H1 (cell line): ENCODE data around the gene ELMO1. TPM values are rescaled to one million over a fixed set of nuclear protein-coding genes. Genes with fewer than 3 reads are reported as not detected.

ENCODE experiments used
- BCL11A ChIP-seq, 2 experiments: IDR thresholded peaks; one replicate each; pipeline ENCODE4 v1.6.1; 2011; ENCODE audit warnings: low read depth in 2 of 2, low read length in 2 of 2, mild to moderate bottlenecking in 2 of 2
- EGR1 ChIP-seq: IDR thresholded peaks from 2 replicates; pipeline ENCODE4 v1.6.1; 2011; ENCODE audit warnings: low read depth, low read length, borderline replicate concordance
- EP300 ChIP-seq, 2 experiments: IDR thresholded peaks; 1 replicate in 1 of 2; 2 replicates in 1 of 2; pipeline ENCODE4 v1.6.1; 2011 to 2012; ENCODE audit warnings: low read depth in 2 of 2, low read length in 2 of 2, mild to moderate bottlenecking in 2 of 2, borderline replicate concordance in 1 of 2, inconsistent platforms in 1 of 2, moderate library complexity in 1 of 2
- KDM4A ChIP-seq: IDR thresholded peaks from one replicate; pipeline ENCODE4 v1.7.1; 2012; ENCODE audit warnings: low read depth, mild to moderate bottlenecking, moderate library complexity, low read length, inconsistent platforms; ENCODE audit not compliant: severe bottlenecking
- PHF8 ChIP-seq: fragments of 200-600 bp; sonication (generic); conservative IDR thresholded peaks from 2 replicates; pipeline ENCODE4 v1.7.1; 2012; ENCODE audit warnings: low read depth, mild to moderate bottlenecking, inconsistent platforms, low read length, moderate library complexity
- SIRT6 ChIP-seq: IDR thresholded peaks from one replicate; pipeline ENCODE4 v1.7.1; 2012; ENCODE audit warnings: low read length, inconsistent platforms
- polyA plus RNA-seq, 7 experiments: library from polyadenylated mRNA; depleted of rRNA in 3 of 7; stranded (reverse) in 5 of 7; unstranded in 2 of 7; fragments of >200 nt in 5 of 7; fragments of 200-250 nt in 2 of 7; gene quantifications; 1 replicate in 5 of 7; 2 replicates in 1 of 7; 4 replicates in 1 of 7; pipeline versions ENCODE4 v1.2.1 to v1.2.3, GENCODE V29; 2011 to 2013; ENCODE audit warnings: missing spikeins in 2 of 7, mixed read lengths in 2 of 7
- total RNA-seq: library from RNA; stranded (reverse); fragmentation: NEBNext Ultra II Directional; extraction: Animal tissue kit (Norgen Biotek cat#: 25700); gene quantifications from 2 replicates; pipeline ENCODE4 v1.2.1, GENCODE V29; 2021
- TF ChIP-seq, protein P1 (sequence below): fragments of 300-600 bp; sonication (generic); IDR thresholded peaks from 2 replicates; pipeline ENCODE4 v1.7.1; 2012; ENCODE audit warnings: low read length, moderate library complexity, mild to moderate bottlenecking, inconsistent platforms; ENCODE audit not compliant: insufficient replicate concordance
- TF ChIP-seq, protein P2 (sequence below): IDR thresholded peaks from 2 replicates; pipeline ENCODE4 v1.6.1; 2012; ENCODE audit warnings: inconsistent platforms

Gene ELMO1
- total and polyA plus RNA-seq, 2 of the 8 experiments (the other 6 are each of a cell fraction or from before 2014, with no cell fraction given) = 18.4 to 21.0 TPM

DNA sequence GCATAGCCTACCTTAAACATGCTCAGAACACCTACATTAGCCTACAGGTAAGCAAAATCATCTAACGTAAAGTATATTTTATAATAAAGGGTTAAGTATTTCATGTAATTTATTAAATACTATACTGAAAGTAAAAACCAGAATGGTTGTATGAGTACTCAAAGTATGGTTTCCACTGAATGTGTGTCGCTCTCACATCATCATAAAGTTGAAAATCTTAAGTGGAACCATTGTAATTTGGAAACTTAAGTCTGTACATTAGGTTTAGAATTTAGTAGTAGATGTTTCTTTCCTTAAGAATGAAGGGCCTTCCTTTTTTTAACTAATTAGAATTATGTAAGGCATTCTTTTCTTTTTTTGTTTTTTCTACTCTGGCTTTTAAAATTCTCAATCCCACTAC is 484.4 kb downstream of the ELMO1 start (continued):
- TF ChIP-seq, protein P1, sequence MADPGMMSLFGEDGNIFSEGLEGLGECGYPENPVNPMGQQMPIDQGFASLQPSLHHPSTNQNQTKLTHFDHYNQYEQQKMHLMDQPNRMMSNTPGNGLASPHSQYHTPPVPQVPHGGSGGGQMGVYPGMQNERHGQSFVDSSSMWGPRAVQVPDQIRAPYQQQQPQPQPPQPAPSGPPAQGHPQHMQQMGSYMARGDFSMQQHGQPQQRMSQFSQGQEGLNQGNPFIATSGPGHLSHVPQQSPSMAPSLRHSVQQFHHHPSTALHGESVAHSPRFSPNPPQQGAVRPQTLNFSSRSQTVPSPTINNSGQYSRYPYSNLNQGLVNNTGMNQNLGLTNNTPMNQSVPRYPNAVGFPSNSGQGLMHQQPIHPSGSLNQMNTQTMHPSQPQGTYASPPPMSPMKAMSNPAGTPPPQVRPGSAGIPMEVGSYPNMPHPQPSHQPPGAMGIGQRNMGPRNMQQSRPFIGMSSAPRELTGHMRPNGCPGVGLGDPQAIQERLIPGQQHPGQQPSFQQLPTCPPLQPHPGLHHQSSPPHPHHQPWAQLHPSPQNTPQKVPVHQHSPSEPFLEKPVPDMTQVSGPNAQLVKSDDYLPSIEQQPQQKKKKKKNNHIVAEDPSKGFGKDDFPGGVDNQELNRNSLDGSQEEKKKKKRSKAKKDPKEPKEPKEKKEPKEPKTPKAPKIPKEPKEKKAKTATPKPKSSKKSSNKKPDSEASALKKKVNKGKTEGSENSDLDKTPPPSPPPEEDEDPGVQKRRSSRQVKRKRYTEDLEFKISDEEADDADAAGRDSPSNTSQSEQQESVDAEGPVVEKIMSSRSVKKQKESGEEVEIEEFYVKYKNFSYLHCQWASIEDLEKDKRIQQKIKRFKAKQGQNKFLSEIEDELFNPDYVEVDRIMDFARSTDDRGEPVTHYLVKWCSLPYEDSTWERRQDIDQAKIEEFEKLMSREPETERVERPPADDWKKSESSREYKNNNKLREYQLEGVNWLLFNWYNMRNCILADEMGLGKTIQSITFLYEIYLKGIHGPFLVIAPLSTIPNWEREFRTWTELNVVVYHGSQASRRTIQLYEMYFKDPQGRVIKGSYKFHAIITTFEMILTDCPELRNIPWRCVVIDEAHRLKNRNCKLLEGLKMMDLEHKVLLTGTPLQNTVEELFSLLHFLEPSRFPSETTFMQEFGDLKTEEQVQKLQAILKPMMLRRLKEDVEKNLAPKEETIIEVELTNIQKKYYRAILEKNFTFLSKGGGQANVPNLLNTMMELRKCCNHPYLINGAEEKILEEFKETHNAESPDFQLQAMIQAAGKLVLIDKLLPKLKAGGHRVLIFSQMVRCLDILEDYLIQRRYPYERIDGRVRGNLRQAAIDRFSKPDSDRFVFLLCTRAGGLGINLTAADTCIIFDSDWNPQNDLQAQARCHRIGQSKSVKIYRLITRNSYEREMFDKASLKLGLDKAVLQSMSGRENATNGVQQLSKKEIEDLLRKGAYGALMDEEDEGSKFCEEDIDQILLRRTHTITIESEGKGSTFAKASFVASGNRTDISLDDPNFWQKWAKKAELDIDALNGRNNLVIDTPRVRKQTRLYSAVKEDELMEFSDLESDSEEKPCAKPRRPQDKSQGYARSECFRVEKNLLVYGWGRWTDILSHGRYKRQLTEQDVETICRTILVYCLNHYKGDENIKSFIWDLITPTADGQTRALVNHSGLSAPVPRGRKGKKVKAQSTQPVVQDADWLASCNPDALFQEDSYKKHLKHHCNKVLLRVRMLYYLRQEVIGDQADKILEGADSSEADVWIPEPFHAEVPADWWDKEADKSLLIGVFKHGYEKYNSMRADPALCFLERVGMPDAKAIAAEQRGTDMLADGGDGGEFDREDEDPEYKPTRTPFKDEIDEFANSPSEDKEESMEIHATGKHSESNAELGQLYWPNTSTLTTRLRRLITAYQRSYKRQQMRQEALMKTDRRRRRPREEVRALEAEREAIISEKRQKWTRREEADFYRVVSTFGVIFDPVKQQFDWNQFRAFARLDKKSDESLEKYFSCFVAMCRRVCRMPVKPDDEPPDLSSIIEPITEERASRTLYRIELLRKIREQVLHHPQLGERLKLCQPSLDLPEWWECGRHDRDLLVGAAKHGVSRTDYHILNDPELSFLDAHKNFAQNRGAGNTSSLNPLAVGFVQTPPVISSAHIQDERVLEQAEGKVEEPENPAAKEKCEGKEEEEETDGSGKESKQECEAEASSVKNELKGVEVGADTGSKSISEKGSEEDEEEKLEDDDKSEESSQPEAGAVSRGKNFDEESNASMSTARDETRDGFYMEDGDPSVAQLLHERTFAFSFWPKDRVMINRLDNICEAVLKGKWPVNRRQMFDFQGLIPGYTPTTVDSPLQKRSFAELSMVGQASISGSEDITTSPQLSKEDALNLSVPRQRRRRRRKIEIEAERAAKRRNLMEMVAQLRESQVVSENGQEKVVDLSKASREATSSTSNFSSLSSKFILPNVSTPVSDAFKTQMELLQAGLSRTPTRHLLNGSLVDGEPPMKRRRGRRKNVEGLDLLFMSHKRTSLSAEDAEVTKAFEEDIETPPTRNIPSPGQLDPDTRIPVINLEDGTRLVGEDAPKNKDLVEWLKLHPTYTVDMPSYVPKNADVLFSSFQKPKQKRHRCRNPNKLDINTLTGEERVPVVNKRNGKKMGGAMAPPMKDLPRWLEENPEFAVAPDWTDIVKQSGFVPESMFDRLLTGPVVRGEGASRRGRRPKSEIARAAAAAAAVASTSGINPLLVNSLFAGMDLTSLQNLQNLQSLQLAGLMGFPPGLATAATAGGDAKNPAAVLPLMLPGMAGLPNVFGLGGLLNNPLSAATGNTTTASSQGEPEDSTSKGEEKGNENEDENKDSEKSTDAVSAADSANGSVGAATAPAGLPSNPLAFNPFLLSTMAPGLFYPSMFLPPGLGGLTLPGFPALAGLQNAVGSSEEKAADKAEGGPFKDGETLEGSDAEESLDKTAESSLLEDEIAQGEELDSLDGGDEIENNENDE = no peak
- TF ChIP-seq EP300 (IDR thresholded peaks at IDR 0.05; ENCODE audit: borderline replicate concordance in 1 of 2, low read depth in 2 of 2, low read length in 2 of 2) (no peak), BCL11A (IDR thresholded peaks at IDR 0.05; ENCODE audit: low read depth in 2 of 2, low read length in 2 of 2) (no peak), EGR1 (no peak), SIRT6 (no peak), PHF8 (no peak), KDM4A (no peak)
- TF ChIP-seq, protein P2, sequence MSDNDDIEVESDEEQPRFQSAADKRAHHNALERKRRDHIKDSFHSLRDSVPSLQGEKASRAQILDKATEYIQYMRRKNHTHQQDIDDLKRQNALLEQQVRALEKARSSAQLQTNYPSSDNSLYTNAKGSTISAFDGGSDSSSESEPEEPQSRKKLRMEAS = no peak
